KG1 (cell line): Measurements from ENCODE around the gene MAP3K8.
"Not testable (repeated sequence)": the region's sequence is repeated elsewhere in the genome, so short reads cannot be mapped to it uniquely, and the experiment has no call there.

ENCODE experiments used
- DNase-seq: peaks from one replicate; lab custom pipeline; 2025; lab: John Stamatoyannopoulos, UW

The MAP3K8 gene

GRCh38 chr10:30422981-30423654 is 10.9 kb upstream of the MAP3K8 start:
- no peak for DNase-seq

DNA sequence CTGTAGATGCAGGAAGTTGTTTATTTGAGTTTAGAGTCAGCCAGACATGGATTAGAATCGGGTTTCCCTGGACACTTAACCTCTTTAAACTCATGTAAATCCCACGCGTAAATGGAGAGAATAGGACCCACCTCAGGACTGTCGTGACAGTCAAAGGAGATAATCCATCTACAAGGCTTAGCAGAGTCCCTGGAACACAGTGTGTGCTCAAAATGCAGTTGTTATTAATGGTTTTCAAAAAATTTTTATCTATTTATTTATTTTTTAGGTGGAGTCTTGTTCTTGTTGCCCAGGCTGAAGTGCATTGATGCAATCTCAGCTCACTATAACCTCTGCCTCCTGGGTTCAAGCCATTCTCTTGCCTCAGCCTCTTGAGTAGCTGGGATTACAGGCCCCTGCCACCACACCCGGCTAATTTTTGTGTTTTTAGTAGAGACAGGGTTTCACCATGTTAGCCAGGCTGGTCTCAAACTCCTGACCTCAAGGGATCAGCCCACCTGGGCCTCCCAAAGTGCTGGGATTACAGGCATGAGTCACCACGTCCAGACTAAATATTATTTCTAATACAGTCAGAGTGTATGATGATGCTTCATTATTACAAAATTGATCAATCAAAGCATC is 10.2 kb upstream of the MAP3K8 start:
- DNase-seq = not testable (repeated sequence)

DNA sequence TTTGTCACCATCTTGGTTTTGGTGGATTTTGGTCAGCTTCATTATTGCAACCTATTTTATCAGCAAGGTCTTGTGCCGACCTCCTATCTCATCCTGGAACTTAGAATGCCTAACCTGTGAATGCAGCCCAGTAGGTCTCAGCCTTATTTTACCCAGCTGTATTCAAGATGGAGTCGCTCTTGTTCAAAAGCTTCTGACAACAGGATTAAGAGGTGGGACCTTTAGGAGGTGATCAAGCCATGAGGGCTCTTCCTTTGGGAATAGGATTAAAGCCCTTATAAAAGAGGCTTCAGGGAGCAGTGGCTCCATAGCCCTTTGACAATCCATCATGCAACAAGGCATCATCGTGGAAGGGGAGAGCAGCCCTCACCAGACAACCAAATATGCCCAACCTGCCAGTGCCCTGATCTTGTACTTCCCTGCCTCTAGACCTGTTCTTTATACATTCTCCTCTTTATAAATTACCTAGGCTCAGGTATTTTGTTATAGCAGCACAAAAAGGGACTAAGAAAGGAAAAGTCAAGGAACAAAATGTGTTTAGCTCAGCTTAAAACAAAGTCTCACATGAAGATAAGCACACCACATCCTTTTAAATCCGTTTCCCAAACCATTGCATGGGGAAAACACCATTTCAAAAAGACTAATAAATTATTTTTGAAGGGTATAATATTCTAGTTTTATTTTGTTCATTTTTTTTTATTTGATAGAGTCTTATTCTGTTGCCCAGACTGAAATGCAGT is 8.5 kb upstream of the MAP3K8 start:
- DNase-seq = no peak

GRCh38 chr10:30430544-30431298 is 3.3 kb upstream of the MAP3K8 start:
- DNase-seq = no peak

GRCh38 chr10:30431435-30431911 is 2.5 kb upstream of the MAP3K8 start:
- no peak for DNase-seq

DNA sequence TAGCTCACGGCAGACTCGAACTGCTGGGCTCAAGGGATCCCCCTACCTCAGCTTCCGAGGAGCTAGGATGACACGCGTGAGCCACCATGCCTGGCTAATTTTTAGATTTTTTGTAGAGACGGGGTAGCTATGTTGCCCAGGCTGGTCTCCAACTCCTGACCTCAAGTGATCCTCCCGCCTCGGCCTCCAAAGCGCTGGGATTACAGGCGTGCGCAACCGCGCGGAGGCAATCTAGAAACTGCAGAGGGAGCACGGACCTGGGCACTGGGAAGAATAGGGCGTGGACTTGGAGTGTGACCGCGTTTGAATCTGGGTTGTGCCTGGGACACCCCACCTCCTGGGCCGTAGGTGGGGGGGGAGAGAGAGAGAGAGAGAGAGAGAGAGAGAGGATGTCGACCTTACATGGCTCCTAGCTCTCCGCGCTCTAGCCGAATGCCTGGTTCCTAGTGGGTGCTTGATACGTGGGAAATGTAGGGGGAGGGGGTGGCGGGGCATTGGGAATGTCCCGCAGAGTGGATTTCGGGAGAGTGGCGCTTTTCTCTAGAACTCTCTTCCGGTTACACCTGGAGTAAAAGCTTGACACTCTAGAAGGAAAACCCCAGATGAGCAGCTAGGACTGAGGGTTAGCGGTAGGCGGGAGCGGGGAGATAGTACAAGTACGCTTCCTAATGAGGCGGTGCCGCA is 1.2 kb upstream of the MAP3K8 start:
- DNase-seq = no peak

GRCh38 chr10:30433306-30433729 is 666 bp upstream of the MAP3K8 start:
- DNase-seq = no peak

DNA sequence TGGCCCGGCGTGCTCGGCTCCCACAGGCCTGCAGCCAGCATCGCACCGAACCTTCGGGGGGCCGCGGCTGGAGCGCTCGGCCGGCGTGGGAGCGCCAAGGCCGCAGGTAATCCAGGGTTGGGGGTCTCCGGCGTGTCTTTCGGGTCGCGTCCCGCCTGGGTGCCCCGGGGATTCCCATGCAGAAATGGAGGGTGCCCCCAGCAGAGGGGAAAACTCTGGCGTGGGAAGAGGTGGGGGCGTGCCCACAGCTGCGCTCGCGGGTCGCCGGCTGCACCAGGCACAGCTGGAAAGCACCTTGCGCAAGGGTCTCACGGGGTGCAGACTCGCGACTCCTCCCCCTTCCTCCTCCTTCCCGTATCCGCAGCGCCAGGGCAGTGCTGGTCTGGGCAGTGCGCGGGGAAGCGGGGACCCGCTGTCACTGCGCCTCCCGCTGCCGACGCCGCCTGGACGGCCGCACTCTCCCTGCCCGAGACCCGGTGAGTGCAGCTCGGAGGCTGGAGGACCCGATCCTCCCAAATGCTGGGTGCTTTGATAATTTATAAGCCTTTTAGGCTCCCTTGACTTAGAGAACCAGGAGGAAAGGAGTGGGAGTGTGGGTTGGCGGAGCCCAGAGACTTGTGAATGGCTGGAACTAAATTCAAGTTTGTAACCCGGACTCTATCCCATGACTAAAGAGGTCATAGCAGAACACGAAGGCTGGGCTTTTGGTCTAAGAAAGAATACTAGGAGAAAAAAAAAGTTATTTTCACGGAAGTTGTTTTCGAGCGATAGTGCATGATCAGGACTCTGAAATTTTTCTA is 489 bp downstream of the MAP3K8 start:
- peak; percentile 55 for DNase-seq

DNA sequence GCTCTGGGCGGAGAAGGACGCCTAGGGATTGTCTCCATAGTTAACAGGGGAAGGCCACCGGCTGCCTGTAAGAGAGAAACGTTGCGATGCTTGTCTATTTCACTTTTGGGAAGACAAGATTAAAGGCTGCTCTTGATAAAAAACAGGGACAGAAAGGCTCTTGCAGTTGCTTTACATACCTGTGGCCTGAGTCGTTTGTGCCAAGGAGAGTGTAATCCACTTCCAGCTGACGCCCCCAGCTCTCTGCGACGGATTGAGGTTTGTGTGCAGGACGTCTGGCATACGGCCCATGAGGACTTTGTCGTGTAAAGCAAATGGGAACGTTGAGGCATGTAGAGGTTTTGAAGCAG is 1.1 kb downstream of the MAP3K8 start:
- DNase-seq = no peak

DNA sequence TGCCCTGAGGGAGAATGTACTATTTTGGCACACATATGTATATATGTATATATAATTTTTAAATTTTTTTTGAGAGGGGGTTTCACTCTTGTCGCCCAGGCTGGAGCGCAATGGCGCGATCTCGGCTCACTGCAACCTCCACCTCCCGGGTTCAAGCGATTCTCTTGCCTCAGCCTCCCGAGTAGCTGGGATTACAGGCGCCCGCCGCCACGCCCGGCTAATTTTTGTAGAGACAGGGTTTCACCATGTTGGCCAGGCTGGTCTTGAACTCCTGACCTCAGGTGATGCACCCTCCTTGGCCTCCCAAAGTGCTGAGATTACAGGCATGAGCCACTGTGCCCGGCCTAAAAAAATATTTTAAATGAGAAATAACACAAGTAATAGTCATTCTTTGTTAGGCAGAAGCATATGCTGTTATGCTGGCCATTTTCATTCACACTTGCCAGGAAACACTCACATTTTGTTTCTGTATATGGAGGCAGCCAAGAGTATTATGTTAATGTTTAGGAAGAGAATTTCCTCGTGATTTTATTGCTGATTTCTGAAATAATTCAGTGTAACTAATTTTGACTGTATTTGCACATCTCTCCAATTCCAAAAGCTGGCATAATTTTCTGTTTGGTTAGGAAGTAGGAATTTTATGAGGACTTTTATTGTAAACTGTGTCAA is 1.6 kb downstream of the MAP3K8 start:
- DNase-seq = not testable (repeated sequence)

GRCh38 chr10:30436191-30436611 is 2.2 kb downstream of the MAP3K8 start:
- no peak for DNase-seq

- no peak for DNase-seq
Measured at GRCh38 chr10:30436671-30437030, 2.7 kb downstream of the MAP3K8 start.

DNA sequence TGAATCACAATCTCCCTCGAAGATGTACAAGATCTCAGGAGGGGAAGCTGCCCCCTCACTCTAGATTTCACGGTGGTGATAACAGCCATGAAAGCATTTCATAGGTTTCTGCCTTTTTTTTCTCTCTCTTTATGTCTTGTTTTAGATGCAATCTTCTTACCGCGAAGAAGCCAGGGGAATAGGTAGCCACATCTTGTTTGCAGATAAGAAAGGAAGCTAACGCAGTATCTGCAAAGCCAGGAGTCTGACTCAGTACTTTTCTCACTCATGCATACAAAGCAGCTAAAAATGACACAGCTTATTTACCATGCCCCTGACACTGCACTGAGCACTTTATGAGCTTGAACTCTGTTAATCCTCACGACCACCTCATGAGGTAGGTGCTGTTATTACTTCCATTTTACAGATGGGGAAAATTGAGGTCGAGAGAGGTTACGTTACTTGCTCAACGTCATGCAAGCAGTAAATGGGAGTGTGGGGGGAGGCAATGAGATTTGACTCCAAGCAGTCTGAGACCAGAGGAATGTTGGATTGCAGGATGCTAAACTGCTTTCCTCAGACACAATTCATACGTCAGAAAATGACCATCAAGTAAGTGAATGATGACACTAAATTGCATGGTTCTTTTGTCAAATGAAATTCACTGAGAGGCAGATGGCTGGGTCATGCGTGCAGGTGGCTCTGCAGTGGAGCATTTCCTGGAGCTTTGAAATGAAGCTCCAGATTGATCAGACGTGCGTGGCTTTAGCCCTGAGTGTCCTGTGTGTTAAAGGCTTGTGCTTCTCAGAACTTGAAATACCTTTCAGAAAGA is 3.3 kb downstream of the MAP3K8 start:
- no peak for DNase-seq

DNA sequence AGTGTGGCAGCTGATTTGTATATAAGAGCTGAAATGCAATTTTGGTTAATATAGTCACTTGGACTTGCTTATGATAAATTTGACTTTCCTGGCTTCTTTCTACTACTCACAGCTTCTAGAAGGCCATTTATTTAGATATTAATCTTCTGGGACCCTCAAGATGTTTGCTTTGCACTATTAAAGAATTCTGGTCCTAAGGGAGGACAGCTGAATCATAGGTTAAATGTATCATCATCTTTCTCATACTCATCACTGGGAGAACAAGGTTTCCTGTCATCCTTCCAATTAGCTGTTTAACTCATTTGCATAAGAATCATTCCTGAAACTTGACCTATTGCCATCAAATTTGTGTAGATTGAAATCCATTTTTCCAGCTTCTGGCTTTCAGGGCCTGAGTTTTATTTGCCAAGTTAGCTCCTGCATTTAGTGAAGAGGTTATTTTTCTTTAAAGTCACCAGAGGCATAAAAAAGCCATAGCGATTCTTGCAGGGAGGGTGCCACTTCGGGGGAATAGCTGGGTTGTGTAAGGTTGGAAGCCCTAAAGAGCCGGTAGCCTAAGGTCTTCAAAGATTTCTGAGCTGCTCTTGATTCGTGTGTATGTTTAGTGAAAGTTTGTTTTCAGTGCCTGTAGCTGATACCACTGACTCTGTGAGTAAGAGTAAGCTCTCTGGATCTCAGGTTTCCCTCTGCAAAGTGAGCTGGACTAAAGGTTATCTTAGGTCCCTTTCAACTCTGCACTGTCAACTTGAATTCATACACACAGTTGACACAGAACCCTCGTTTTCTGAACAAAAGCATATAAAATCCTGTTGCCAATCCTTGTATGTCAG is 4.3 kb downstream of the MAP3K8 start:
- no peak for DNase-seq

- DNase-seq = no peak
Measured at GRCh38 chr10:30439931-30440330, 5.9 kb downstream of the MAP3K8 start.

DNA sequence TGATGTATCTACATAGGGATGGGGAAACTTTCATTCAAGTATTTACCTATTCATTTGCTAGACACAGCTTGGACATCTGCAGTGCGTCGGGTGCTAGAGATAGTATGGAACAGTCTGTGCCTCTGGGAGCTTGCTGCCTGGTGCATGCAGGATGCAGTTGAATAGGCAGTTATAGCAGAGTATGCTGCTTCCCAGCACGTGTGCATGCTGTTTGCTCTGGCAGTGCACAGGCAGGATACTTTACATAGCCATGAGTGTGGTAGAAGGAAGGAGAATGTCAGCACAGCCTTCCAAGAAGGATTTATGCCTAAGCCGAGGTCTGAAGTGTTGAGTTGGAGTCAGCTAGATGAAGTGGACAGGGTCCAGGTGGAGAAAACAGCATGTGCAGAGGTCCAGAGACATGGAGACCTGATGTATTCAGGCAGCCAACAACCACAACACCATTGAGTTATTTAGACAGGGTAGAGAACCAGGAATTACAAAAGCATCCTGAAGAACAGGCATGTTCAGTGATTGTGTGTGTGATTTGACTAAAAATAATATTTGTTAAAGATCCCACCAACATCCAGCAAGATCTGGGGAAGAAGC is 8.1 kb downstream of the MAP3K8 start:
- DNase-seq = no peak

DNA sequence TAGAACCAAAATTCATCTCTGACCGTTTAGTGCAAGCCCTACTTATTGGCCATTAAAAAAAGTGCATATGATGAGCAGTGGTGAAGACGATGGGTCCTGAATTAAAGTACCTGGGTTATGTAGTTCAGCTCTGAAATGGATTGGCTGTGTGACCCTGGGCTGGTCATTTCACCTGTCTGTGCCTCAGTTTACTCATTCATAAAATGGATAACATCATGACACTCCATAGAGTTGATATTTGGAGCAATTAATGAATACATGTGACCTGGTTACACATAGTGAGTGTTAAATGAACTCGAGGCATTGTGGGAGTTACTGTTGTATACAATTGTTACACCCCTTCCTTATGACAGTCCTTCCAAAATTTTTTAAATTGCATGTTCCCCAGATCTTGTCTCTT is 9.1 kb downstream of the MAP3K8 start:
- no peak for DNase-seq

- no peak for DNase-seq
Measured at GRCh38 chr10:30445711-30446110, 11.7 kb downstream of the MAP3K8 start.
